Endothelial cell of hepatic sinusoid (primary cell): ENCODE data around the gene NPTX2.

ENCODE experiments used
- in situ Hi-C: cut with HindIII; loops from 2 replicates; pipeline ENCODE4 v1.10.0; 2017; ENCODE audit warnings: low sequenced_read_pairs

NPTX2 gene

DNA sequence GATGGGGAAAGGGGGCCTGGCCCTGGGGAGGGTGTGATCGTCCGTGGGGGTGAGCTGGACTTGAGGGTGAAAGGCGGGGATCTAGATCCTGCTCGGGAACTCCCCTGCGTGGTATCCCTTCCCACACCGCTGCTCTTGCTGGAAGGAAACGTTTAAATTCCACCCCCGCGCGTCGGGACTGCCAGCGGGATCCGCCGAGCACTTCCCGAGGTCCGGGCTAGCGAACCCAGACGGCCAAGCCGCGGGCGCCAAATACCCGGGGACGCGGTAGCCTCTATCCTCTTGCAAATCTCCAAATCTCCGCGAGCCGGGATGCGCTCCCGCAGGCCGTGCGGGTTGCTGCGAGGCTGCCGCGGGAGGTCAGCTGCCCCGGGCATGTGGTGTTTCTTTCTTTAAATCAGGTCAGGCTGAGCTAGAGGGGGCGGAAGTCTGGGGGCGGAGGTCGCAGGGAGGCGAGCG is 904 bp downstream of the NPTX2 start:
- in situ Hi-C loops, result no loop called here

DNA sequence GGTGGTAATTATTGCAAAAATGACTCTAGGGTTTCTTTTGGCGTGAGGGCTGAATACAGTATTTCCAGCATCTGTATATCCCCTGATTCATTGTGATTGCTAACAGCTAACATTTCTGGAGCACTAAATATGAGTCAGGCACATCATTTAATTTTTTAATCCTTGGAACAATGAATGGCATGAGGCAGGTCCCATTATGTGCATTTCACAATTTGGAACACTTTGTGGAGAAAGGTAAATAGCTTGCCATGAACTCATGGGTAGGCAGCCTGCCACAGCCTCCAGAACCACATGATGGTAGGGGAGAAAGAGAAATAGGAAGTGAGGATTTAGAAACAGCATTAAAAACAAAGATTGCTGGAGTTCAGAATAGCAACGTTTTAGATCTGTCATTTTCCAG is 1.7 kb downstream of the NPTX2 start:
- in situ Hi-C loops, result no loop called here

DNA sequence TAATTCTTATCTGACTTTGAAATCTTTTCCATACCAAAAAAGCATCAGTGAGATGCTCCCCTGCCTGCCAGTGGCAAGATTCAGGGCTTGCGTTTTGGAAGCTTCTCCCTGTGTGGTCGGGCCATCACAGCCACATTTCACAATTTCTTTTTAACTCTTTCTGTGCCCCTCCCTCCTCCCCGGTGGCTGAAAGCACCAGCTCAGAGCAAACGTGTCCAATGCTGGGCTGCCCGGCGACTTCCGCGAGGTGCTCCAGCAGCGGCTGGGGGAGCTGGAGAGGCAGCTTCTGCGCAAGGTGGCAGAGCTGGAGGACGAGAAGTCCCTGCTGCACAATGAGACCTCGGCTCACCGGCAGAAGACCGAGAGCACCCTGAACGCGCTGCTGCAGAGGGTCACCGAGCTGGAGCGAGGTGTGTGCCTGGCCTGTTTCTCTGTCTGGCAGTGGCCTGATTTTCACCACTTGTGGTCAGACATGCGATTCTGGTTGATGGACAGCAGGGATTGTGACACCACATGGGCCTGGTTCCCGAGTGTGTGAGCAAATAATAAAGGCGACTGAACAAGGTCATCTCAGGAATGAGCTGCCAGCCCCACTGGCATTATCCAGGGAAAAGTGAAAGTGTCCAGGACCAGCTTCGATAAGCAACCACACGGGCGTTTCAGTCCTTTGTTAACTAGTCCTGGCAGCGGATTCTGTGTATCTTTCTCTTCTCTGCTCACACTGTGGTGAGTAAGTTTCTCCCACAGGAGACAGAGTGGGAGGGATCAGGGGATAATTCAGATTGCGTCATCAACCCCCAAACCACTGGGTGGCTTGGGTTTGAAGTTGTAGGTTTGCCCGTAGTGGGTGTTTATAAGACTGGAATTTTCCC is 2.6 kb downstream of the NPTX2 start:
- in situ Hi-C loops, result no loop called here

DNA sequence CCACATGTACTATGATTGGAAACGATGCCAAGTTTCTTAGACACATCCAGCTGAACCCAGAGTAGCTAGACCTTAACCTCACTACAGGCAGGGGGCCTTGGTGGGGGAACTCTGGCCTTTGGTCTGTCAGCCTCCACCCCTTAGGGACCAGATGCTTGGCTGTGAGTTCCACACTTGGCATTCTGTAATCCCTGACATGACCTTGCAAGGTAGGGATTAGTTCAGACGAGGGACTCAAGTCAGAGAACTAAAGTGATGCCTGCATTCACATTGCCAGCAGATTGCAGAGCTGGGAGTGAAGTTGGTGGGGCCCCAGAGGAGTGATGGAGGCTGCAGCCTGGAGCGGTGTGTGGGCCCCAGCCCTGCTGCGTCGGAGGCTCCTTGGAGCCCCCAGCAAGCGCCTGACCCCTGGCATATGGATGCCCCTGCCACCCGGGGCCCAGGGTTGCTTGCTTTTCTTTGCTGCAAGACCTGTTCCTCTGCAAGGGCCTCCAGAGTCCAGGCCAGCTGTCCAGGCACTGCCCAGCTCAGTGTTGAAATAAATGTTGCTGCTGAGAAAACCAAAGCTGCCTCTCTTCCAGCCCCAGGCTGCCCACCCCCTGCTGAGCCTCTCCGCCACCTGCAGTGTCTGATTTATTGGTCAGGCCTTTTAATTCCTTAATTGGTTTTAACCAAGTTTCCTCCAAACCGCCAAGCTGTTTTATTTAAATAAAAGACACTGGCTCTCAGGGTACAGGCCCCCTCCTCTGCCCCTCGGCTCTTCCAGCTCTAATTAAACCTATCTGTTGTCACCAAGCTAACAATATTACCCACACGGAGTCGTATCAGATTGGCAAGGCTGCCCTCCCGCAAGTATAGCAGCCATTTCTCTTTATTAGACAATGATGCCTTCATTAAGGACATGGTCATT is 4.7 kb downstream of the NPTX2 start:
- in situ Hi-C loops, result no loop called here

DNA sequence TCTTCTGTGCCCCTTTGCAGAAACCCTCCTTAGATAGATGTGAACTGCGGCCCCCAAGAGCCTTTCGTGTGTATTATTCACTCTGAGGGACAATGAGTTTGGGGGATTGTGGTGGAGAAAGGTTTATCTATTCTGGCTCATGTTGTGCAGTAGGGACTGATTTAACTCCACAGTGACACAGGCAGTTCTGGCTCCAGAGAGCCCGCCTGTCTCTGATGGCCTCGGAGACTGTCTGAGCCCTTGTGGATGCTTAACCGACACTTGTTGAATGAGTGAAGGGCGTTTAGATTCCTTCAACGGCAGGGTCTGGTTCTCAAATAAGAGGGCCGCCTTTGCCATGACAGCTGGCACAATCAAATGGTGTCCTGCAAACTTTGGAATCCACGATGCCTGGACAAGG is 5.8 kb downstream of the NPTX2 start:
- in situ Hi-C loops, result no loop called here

DNA sequence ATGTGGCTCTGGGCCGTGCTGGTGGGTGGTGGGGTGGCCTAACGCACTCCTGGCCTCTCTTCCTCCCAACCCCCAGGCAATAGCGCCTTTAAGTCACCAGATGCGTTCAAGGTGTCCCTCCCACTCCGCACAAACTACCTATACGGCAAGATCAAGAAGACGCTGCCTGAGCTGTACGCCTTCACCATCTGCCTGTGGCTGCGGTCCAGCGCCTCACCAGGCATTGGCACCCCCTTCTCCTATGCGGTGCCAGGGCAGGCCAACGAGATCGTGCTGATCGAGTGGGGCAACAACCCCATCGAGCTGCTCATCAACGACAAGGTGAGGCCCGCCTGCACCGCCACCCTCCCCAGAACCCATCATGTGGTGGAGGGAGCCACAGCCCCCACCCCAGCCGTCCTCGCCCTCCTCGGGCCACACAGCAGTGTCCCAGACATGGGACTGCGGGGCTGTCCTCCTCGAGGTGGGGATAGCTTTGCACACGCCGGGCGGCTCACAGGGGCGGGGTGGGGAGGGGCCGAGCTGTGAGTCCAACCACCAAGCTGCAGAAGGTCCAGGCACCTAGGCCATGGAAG is 7.8 kb downstream of the NPTX2 start:
- in situ Hi-C loops, result no loop called here

DNA sequence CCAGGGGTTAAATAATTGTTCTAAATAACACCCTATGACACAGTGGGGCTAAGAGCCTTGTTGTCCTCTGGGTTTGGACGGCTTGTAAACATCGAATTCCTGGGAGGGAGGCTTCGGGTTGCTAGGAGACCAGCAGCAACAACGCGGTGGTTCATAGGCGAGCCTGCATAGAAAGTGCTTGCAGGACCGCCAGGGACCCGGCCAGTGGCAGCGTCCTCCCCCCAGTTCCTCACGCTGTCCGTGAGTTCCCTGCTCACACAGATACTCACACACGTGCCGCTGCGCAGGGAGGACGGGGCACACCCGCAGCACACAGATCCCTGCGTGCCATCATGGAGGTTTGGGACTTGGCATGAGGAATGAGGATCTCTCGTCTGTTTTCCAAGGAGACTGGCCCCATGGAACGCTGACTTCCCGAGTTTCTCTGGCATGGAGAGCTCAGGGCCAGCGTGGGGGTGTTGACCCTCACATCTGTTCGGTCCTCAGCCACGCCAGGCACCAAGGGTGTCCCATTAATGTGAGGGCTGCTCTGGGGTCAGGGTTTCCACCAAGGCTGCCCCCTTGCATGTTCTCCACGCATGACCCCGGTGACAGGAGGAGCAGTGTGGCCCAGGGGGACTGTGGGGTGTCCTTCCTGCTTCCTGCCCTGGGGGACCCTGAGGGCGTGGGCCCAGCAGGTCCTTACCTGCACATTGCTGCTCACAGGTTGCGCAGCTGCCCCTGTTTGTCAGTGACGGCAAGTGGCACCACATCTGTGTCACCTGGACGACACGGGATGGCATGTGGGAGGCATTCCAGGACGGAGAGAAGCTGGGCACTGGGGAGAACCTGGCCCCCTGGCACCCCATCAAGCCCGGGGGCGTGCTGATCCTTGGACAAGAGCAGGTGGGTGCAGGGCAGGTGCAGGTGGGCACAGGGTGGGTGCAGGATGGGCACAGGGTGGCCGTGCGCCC is 9.7 kb downstream of the NPTX2 start:
- in situ Hi-C loops, result no loop called here

DNA sequence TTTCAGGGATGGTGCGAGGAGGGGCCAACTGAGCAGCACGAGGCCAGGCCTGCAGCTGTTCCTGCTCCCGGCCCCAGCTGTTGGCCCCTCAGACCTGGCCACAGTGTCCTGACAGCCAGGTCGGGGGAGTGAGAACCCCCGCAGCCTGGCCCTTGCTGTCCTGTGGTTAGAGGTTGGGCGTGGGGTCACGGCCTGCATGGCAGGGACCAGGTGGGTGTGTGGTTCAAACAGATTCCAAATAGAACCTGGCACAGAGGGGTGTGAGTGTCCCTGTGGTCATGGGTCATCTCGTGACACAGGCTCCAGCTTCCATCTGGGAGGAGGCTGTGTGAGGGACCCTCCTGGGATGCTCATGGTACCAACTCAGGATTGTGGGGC is 10.3 kb downstream of the NPTX2 start:
- in situ Hi-C loops, result no loop called here

DNA sequence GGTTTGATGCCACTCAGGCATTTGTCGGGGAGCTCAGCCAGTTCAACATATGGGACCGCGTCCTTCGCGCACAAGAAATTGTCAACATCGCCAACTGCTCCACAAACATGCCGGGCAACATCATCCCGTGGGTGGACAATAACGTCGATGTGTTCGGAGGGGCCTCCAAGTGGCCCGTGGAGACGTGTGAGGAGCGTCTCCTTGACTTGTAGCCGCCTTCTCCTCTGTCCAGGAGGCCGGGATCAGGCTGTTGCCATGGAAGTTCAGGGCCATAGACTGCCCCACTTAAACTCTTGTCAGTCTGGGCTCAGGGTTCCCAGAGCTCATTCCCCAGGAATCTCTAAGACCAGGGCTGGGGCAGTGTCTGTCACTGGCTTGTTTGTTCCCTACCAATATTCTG is 11.3 kb downstream of the NPTX2 start:
- in situ Hi-C loops, result no loop called here

DNA sequence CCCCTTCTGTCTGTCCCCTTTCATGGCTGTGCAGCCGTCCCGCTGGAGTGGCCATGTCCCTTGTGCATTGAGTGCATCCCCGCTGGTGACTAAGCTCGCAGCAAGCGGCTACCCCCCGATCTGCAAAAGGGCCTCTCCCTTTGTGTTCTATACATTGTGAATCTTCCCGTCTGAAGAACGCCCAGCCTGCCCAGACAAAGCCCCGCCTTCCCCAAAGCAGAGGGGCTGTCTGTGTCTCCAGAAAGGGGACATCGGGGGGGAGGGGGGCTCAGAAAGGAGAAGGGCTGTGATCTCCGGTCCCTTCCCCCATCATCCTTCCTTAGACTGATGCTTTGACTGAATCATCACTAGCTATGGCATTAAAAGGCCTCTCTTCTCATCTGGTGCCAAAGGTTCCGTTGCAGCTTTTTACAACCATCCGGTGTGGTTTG is 11.9 kb downstream of the NPTX2 start:
- in situ Hi-C loops, result no loop called here

DNA sequence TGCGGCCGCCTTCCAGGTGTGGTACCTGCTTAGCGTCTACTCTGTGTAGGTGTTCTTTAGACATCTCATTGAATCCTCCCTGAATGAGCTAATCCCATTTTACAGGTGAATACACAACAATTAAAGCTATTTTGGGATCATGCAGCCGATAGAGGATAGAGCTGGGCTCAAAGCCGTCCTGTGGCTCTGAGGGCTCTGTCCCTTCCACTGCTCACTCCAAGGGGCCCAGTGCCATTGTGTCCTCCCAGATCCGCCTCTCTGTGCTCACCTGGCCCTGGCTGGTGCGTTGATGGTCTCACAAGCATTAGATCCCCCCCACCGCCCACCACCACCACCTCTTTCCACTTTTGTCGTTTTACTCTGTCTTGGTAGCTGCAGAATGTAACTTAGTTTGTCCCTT is 13.1 kb downstream of the NPTX2 start:
- in situ Hi-C loops, result no loop called here

DNA sequence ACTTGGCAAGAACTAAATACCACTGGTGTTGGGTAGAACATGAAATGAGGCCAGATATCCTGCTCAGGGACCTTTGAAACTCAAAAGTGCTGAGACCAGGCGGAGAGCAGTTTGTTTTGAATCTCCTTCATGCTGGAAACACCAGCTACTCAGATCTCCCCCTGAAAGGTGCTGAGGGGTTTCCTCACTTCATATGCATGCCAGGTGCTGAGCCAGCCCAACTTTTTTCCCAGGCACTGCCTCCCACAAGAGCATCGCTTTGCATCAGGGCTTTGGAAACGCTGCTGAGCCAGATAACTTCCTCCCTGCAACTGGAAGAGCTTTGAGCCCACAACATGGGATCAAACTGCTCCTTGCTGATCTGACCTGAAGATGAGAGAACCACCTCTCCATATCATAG is 13.7 kb downstream of the NPTX2 start:
- in situ Hi-C loops, result no loop called here

DNA sequence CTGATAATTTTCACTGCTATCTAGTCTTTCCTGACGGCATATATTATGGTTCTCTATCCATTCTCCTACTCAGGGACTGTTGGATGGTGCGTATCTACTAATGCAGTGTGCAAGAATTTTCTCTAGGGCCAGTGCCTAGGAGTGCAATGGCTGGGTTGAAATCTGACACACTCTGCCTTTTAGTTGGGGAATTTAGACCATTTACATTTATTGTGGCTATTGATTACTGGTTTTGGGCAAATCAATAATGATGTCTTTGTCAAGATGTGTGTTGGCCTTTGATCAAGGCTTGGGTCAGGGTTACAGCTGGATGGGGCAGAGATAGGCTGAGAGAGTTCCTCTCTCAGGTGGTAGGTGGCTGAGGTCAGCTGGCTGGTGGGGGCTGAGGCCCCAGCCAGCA is 21.8 kb downstream of the NPTX2 start:
- in situ Hi-C loops, result no loop called here

DNA sequence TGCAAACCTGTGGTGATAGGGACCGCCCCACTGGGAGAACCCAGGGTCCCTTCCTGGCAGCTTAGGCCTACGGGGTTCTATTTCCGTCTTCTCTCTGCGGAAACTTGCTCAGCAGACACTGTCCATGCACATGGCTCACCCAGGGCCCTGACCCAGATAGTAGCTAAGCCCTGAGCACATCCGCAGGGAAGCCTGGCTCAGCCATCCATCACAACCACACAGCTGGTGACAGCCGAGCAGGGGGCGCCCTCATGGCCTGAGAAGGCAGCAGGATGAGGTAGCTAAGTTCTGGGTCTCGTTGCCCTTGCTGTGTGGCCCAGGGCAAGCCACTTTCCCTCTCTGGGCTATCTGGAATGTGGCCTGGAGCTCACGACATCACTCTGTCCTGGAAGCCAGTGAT is 23.3 kb downstream of the NPTX2 start:
- in situ Hi-C loops, result no loop called here

DNA sequence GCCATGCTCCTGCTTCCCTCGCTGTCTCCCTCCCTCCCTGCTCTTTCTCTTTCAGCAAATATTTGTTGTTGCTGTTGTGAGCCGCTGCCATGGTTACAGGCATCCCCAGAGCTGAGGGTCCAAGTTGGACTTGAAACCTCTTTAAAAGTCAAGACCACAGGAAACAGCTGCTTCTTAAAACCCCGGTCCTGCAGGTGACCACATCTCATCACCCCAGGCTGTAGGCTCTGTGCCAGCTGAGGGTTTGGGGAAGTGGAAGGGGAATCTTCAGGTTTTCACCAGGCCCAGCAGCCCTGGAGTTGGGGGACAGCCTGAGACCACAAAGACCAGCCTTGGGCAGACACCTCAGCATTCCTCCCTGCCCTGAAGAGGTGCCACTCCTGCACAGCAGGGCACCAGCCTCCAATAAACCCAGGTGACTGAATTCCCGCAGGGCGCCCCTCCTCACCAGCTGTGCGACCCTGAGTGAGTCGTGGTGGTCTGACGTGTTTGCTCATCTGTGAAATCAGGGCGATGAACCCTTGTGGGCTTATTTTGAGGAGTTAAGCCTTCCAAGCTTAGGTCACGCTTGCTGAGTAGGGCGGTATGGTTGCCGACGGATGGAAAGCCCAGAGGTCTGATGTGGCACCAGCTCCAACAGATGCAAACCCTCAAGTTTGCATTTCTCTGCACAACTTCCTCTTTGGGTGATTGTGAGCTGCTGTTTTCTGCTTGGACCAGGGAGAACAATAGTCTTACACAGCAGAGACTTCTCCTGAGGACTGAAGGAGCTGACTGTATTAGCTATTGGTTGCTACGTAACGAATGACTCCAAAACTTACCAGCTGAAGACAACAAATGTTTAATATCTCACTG is 24.8 kb downstream of the NPTX2 start:
- in situ Hi-C loops, result no loop called here

DNA sequence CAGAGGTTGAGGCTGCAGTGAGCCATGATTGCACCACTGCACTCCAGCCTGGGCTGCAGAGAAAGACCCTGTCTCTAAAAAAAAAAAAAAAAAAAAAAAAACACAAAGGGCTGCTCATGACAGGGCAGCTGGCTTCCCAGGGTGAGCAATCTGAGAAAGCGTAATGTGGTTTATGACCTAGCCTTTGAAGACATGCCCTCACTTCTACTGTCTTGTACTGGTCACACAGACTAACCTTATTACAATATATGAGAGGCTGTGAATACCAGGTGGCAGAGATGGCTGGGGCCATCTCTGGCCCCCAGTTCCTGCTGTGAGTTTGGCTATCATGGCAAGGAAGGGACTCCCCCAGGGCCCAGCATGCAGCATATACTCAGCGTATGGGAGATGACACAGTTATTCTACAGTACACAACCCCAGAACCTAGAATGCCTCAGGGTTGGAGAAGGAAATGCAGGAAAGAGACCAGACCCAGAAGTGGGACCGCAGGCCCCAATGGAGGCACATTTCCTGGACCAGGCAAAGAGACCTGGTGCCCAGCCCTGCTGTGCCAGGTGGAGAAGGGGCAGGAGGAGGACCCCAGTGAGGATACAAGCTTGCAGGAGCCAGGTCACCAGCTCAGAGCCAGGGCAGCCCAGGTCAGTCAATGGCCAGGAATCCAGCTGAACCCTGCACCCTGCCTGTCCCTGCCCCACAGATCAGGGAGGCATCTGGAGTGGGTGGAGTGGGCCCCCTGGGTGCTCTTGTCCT is 26.3 kb downstream of the NPTX2 start:
- in situ Hi-C loops, result no loop called here

DNA sequence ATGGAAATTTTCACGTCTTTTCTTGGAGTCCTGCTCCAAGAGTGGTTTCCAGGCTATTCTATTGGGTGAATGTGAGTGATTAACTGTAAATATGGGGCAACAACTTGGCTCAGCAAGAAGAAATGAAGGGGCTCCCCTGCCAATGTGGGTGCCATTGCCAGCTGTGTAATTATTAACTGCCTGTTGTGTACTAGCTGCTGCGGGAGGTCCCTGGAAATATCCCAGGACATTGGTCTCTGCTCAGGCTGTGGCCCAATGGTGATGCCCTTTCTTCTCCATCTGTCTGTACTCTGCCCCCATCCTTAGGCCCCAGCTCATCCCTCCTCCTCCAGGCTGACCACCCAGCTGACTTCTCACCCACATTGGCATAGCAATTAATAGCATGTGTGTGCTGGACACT is 29.4 kb downstream of the NPTX2 start:
- in situ Hi-C loops, result no loop called here

DNA sequence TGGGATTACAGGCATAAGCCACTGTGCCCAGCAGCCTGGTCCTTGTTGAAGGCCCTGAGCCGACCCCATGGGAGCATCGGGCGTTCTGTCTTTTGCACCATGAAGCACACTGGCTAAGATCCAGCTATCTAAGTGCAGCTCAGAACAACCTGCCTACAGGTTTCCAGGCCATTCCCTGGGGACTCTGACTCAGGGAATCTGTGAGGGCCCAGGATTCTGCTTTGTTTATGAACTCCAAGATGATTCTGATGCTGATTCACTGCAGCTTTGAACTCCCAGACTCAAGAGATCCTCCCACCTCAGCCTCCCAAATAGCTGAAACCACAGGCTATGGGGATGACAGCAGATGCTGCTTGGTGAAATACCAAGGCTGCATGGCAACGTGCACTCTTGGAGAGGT is 30.2 kb downstream of the NPTX2 start:
- in situ Hi-C loops, result no loop called here

DNA sequence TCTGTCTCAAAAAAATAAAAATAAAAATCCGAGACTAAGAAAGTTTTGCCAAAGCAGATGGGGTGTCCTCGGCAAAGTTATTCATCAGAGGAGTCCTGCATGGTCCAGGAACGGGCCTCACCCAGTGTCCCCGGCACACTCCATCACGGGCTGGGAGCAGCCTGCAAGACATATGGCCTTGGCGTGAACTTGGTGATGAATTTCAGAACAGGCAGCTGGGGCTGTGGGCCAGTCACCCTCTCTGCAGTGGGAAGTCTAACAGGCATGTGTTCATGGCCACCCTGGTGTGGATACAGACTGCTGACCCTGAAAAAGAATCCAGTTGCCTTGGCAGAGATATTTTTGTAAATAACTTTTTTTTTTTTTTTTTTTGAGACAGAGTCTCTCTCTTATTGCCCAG is 34.7 kb downstream of the NPTX2 start:
- in situ Hi-C loops, result loop anchor here (5.0 kb wide), 1 partner anchor 49 kb away; no protein-coding TSS in a partner anchor
